ENCODE data around the gene AK4. TPM values are rescaled to one million over a fixed set of nuclear protein-coding genes. Genes with fewer than 3 reads are reported as not detected.

AK4 gene
- total RNA-seq, 1 experiment from 2014 or later: 0.21 TPM

GRCh38 chr1:65247419-65248359 lies 99.7 kb downstream of the AK4 start:
- H3K27ac ChIP-seq: 0 out of 2 replicates have a peak overlapping the region, but pooled peaks have one; percentile 31
- no peaks in the 10 kb centered on the region for H3K36me3 ChIP-seq
- H3K4me1 ChIP-seq (replicated peaks): peaks cover 4% of the 10 kb centered on the region; the same call in 1 of the 2 replicates
- DNase-seq (ENCODE audit: low read depth in 1 of 2, low spot score in 2 of 2): peak in 1 of 2 experiments; percentile 16
- H3K4me3 ChIP-seq: no peak overlapping the region
- H3K27me3 ChIP-seq (replicated peaks): no peaks in the 10 kb centered on the region; the same call in 1 of the 2 replicates
- no peaks in the 10 kb centered on the region for H3K9me3 ChIP-seq (replicated peaks)

- Histone ChIP-seq H3K27me3 (replicated peaks) (peaks cover 14% of the 10 kb centered on the region), H3K4me1 (replicated peaks) (peaks cover 15% of the 10 kb centered on the region), H3K9me3 (replicated peaks) (no peaks in the 10 kb centered on the region), H3K27ac (no peak overlapping the region), H3K4me3 (no peak overlapping the region), H3K36me3 (no peaks in the 10 kb centered on the region)
- DNase-seq (ENCODE audit: low read depth in 1 of 2, low spot score in 2 of 2): no peak
Measured at GRCh38 chr1:65250826-65251225, 102.8 kb downstream of the AK4 start.

- Histone ChIP-seq H3K4me3 (peak overlapping the region; percentile 43), H3K36me3 (no peaks in the 10 kb centered on the region), H3K4me1 (replicated peaks) (peaks cover 11% of the 10 kb centered on the region), H3K9me3 (replicated peaks) (no peaks in the 10 kb centered on the region), H3K27me3 (replicated peaks) (peaks cover 14% of the 10 kb centered on the region), H3K27ac (no peak overlapping the region)
- no peak for DNase-seq (ENCODE audit: low read depth in 1 of 2, low spot score in 2 of 2)
Measured at GRCh38 chr1:65253800-65254319, 105.9 kb downstream of the AK4 start.

- Histone ChIP-seq H3K4me3 (peak overlapping the region; percentile 43), H3K36me3 (no peaks in the 10 kb centered on the region), H3K27ac (no peak overlapping the region), H3K4me1 (replicated peaks) (peaks cover 11% of the 10 kb centered on the region), H3K27me3 (replicated peaks) (peaks cover 14% of the 10 kb centered on the region), H3K9me3 (replicated peaks) (no peaks in the 10 kb centered on the region)
- peak in 1 of 2 experiments; percentile 14 for DNase-seq (ENCODE audit: low read depth in 1 of 2, low spot score in 2 of 2)
Measured at GRCh38 chr1:65254320-65255034, 106.5 kb downstream of the AK4 start.

DNA sequence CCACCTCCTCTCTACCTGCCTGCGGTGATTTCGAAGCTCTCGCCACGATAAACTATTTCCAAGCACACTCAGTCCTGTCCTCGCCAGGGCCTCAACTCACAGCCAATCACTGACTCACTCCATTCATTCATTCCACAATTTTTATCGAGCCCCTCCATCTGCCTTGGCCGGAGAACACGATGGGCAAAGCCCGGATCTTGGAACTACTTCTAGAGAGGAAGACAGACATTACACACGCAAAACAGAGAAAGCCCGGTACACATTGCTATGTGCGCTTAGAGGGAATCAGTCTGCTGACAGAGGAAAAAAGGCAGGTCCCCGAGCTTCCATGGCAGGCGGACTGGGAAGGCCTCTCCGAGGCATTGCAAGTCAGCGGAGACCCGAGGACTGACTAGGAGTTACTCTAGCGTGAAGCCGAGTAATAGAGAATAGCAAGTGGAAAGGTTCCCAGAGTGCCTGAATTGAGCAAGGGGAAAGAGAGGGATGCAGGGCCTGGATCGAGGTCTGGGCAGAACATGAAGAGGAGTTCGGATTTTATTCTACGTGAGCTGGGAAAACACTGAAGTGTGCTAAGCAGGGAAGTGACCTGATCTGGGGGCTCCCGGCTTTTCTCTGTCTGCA lies 107.1 kb downstream of the AK4 start:
- H3K27ac ChIP-seq: no peak overlapping the region

GRCh38 chr1:65255656-65256050 lies 107.7 kb downstream of the AK4 start:
- H3K4me3 ChIP-seq: no peak overlapping the region
- no peaks in the 10 kb centered on the region for H3K36me3 ChIP-seq
- DNase-seq (ENCODE audit: low read depth in 1 of 2, low spot score in 2 of 2): no peak
- no peaks in the 10 kb centered on the region for H3K9me3 ChIP-seq (replicated peaks)
- H3K27ac ChIP-seq: no peak overlapping the region
- H3K4me1 ChIP-seq (replicated peaks): peaks cover 11% of the 10 kb centered on the region
- peaks cover 14% of the 10 kb centered on the region for H3K27me3 ChIP-seq (replicated peaks)

More for the DNA sequence above, 107.1 kb downstream of the AK4 start:
- no peaks in the 10 kb centered on the region for H3K36me3 ChIP-seq
- DNase-seq (ENCODE audit: low read depth in 1 of 2, low spot score in 2 of 2): no peak
- peak overlapping the region; percentile 43 for H3K4me3 ChIP-seq
- H3K27me3 ChIP-seq (replicated peaks): peaks cover 14% of the 10 kb centered on the region
- no peaks in the 10 kb centered on the region for H3K9me3 ChIP-seq (replicated peaks)
- H3K4me1 ChIP-seq (replicated peaks): peaks cover 11% of the 10 kb centered on the region

GRCh38 chr1:65256860-65257708 lies 109.1 kb downstream of the AK4 start:
- Histone ChIP-seq H3K4me1 (replicated peaks) (peaks cover 11% of the 10 kb centered on the region), H3K36me3 (no peaks in the 10 kb centered on the region), H3K4me3 (no peak overlapping the region), H3K27me3 (replicated peaks) (peaks cover 14% of the 10 kb centered on the region), H3K9me3 (replicated peaks) (no peaks in the 10 kb centered on the region), H3K27ac (no peak overlapping the region)
- no peak for DNase-seq (ENCODE audit: low read depth in 1 of 2, low spot score in 2 of 2)

GRCh38 chr1:65258106-65258505 lies 110.1 kb downstream of the AK4 start:
- Histone ChIP-seq H3K27ac (no peak overlapping the region), H3K4me1 (replicated peaks) (peaks cover 11% of the 10 kb centered on the region), H3K4me3 (no peak overlapping the region), H3K36me3 (no peaks in the 10 kb centered on the region), H3K9me3 (replicated peaks) (no peaks in the 10 kb centered on the region), H3K27me3 (replicated peaks) (peaks cover 14% of the 10 kb centered on the region)
- no peak for DNase-seq (ENCODE audit: low read depth in 1 of 2, low spot score in 2 of 2)

GRCh38 chr1:65259816-65260215 lies 111.8 kb downstream of the AK4 start:
- no peaks in the 10 kb centered on the region for H3K36me3 ChIP-seq
- peaks cover 1% of the 10 kb centered on the region for H3K4me1 ChIP-seq (replicated peaks)
- no peak overlapping the region for H3K4me3 ChIP-seq
- no peaks in the 10 kb centered on the region for H3K9me3 ChIP-seq (replicated peaks)
- H3K27ac ChIP-seq: no peak overlapping the region
- peaks cover 14% of the 10 kb centered on the region for H3K27me3 ChIP-seq (replicated peaks)
- DNase-seq (ENCODE audit: low read depth in 1 of 2, low spot score in 2 of 2): no peak

DNA sequence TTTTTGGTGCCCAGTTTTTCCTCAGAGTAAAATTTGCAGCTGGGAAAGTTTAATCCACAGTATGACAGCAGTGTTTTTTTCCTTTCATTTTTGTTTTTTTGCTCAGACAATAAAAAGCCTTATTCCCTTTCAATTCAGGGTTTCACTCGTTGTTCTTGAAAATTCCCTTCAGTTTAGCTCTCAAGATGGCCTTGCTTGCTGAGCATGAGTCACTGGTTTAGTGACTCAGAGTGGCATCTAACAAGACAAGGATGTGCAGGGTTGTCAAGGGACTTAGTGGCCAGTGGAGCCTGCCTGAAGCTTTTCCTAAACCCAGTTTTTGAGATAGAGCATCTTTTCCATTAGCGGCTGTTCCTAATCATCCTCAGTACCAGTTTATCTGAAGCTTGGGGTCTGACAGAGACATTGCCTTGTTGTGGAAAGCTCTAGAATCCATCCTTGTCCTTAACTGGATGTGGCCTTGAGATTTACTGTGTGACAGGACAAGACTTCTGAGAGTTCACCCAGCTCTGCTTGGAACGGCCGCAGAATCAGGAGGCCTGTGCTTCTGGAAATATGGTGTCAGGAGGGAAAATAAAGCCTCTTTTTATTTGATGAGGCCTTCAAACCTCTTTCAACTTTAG lies 113.0 kb downstream of the AK4 start:
- H3K9me3 ChIP-seq (replicated peaks): no peaks in the 10 kb centered on the region
- H3K4me1 ChIP-seq (replicated peaks): no peaks in the 10 kb centered on the region
- H3K27me3 ChIP-seq (replicated peaks): 0 out of 2 replicates have a peak, but pooled peaks cover 10% of the 10 kb centered on the region
- no peak for DNase-seq (ENCODE audit: low read depth in 1 of 2, low spot score in 2 of 2)
- H3K36me3 ChIP-seq: no peaks in the 10 kb centered on the region
- H3K27ac ChIP-seq: no peak overlapping the region
- H3K4me3 ChIP-seq: no peak overlapping the region

DNA sequence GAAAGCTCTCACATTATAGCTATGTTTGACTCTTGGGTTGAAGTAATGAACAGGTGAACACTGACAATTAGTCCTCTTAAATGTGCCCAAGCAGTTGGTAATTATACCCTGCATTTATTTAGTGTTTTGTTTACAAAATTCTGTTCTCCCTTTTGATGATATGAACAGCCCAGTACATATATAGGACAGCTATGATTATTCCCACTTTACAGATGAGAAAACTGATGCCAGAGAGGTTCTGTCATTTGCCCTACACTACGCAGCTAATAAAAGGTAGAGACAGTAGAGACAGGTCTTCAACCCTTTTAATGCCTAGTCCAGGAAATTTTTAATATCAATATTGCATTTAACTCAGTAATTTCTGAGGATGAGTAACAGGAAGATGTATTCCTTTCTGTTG lies 115.3 kb downstream of the AK4 start:
- H3K4me1 ChIP-seq (replicated peaks): no peaks in the 10 kb centered on the region

DNA sequence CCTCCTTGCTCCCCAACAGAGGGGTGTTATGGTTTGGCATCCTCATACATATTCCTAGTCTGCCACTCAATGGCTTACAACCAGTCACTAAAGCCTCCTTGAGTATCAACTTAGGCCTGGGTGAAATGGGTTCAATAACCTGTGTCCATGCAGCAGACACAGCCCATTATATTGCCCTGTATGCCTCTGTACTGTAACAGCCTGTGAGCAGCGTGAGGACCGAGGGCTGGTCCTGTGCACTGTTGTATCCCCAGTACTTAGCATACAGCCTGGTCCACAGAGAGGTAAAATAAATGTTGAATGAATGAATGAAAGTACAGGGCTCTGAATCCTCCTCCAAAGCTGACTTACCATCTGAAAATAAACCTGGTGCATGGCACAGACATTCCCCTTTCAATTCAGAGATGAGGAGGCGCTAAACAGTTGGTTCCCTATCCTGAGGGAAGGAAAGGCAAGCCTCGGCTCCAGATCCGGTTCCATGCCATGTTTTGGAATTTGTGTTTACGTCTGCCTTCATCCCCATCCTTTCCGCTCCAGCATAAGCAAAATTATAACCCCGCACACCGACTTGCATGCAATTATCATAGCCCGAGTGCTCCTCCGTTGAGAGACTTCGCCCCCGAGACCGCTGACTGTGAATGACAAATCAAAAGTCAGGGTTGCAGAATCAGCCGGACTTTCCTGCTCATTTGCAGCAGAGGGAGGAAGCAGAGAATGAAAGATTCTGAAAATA lies 116.4 kb downstream of the AK4 start:
- H3K36me3 ChIP-seq: no peaks in the 10 kb centered on the region
- H3K4me3 ChIP-seq: no peak overlapping the region
- no peaks in the 10 kb centered on the region for H3K9me3 ChIP-seq (replicated peaks)
- no peak for DNase-seq (ENCODE audit: low read depth in 1 of 2, low spot score in 2 of 2)
- H3K27me3 ChIP-seq (replicated peaks): 0 out of 2 replicates have a peak, but pooled peaks cover 10% of the 10 kb centered on the region
- H3K4me1 ChIP-seq (replicated peaks): no peaks in the 10 kb centered on the region
- no peak overlapping the region for H3K27ac ChIP-seq

More for the DNA sequence above, 115.3 kb downstream of the AK4 start:
- Histone ChIP-seq H3K27ac (no peak overlapping the region), H3K4me3 (no peak overlapping the region), H3K9me3 (replicated peaks) (no peaks in the 10 kb centered on the region), H3K36me3 (no peaks in the 10 kb centered on the region), H3K27me3 (replicated peaks) (0 out of 2 replicates have a peak, but pooled peaks cover 10% of the 10 kb centered on the region)
- DNase-seq (ENCODE audit: low read depth in 1 of 2, low spot score in 2 of 2): no peak

Measured in SJSA1 (cell line).